ENCODE measurements around the gene PRELID3B. TPM values are rescaled to one million over a fixed set of nuclear protein-coding genes. Genes with fewer than 3 reads are reported as not detected.
A peak's percentile ranks its signal among the peaks of the same experiment; 100 is the strongest.

The PRELID3B gene
- total RNA-seq, 1 experiment from 2014 or later = 52.6 TPM

- Histone ChIP-seq H2AK5ac (ENCODE audit: insufficient read length, low read length) (no peak overlapping the region), H3K4me1 (ENCODE audit: insufficient read depth, low read length) (no peaks in the 10 kb centered on the region), H2BK20ac (ENCODE audit: low read depth, low read length, poor library complexity, severe bottlenecking) (no peak overlapping the region), H3K18ac (ENCODE audit: insufficient read length, low read depth, low read length) (no peak overlapping the region), H2BK5ac (ENCODE audit: insufficient read length, low read length) (no peak overlapping the region), H3K56ac (ENCODE audit: insufficient read length, low read depth, low read length) (no peak overlapping the region), H4K5ac (ENCODE audit: insufficient read length, low read depth, low read length) (no peak overlapping the region), H3K23ac (ENCODE audit: insufficient read length, low read depth, low read length) (no peak overlapping the region), H3K14ac (ENCODE audit: insufficient read depth, low read length) (no peak overlapping the region), H2BK15ac (ENCODE audit: low read depth, low read length) (no peak overlapping the region), H3K9me3 (ENCODE audit: control insufficient read depth, low read depth, low read length) (no peaks in the 10 kb centered on the region), H4K8ac (replicated peaks; ENCODE audit: insufficient read length, low read depth, low read length) (no peak overlapping the region), H4K91ac (ENCODE audit: insufficient read length, low read depth, low read length) (no peak overlapping the region), H3T11ph (ENCODE audit: low read length) (no peak overlapping the region), H2BK120ac (ENCODE audit: low read depth, low read length, poor library complexity, severe bottlenecking) (no peak overlapping the region), H3K9ac (ENCODE audit: extremely low read depth, insufficient read length, low read length) (no peak overlapping the region), H3K79me1 (ENCODE audit: insufficient read depth, low read depth, low read length, poor library complexity, severe bottlenecking) (no peaks in the 10 kb centered on the region), H3K27ac (ENCODE audit: insufficient read length, low read depth, low read length) (no peak overlapping the region), H3K4ac (ENCODE audit: low read depth, low read length) (no peak overlapping the region), H3K4me2 (ENCODE audit: insufficient read depth, insufficient read length, low read length) (no peak overlapping the region), H4K20me1 (ENCODE audit: control insufficient read depth, insufficient read depth, insufficient read length) (no peaks in the 10 kb centered on the region), H2BK12ac (ENCODE audit: insufficient read length, low read depth, low read length) (no peak overlapping the region), H2AFZ (ENCODE audit: low read length) (no peak overlapping the region), H3K79me2 (ENCODE audit: insufficient read depth, low read length) (no peaks in the 10 kb centered on the region), H3K27me3 (ENCODE audit: insufficient read depth, low read length) (no peaks in the 10 kb centered on the region), H3K23me2 (ENCODE audit: insufficient read length, low read depth, low read length, poor library complexity, severe bottlenecking) (peaks cover 3% of the 10 kb centered on the region)
- TF ChIP-seq CTCF (conservative IDR thresholded peaks at IDR 0.05) = no peak
- Mint-ChIP-seq H3K27ac (peak overlapping the region in 1 of 3 experiments; percentile 78; a peak in 1 of 7 replicates), H3K36me3 (ENCODE audit: insufficient read depth in 1 of 3, low read depth in 3 of 3) (peaks cover 0 to 21% (median 20%) of the 10 kb centered on the region in 3 experiments; a peak in 4 of 7 replicates), H3K4me1 (peaks cover 13 to 14% of the 10 kb centered on the region in 2 experiments), H3K9me3 (no peaks in the 10 kb centered on the region), H3K27me3 (ENCODE audit: low read depth) (peaks cover 3% of the 10 kb centered on the region), H3K4me3 (no peak overlapping the region)
- no CpG with 5 or more reads among the region's 17 CpGs for WGBS (ENCODE audit: extremely low coverage, insufficient read length, low lambda C conversion rate)
- no peak for DNase-seq
These were observed 39.6 kb downstream of the PRELID3B start for GRCh38 chr20:59002874-59003399.
